ENCODE results near the gene DDIAS. TPM values are rescaled to one million over a fixed set of nuclear protein-coding genes. Genes with fewer than 3 reads are reported as not detected.

DDIAS gene
- total and polyA plus RNA-seq, 9 of the 15 experiments (the other 6 are each of a cell fraction or from before 2014, with no cell fraction given), result 9.4 to 27.2 (median 23.3) TPM

- TF ChIP-seq CTCFL (IDR thresholded peaks at IDR 0.05; ENCODE audit: borderline replicate concordance, insufficient read depth, low read depth, low read length, poor library complexity, severe bottlenecking), result no peak
- peak; percentile 90 for TF ChIP-seq E2F8 (IDR thresholded peaks at IDR 0.05; ENCODE audit: low read depth, partially characterized antibody)
- TF ChIP-seq CHD7 (IDR thresholded peaks at IDR 0.05; ENCODE audit: low read depth, low read length), result no peak
- TF ChIP-seq E2F4 (CRISPR knock-in tag; IDR thresholded peaks at IDR 0.05; ENCODE audit: low read depth), result peak; percentile 99
- peak; percentile 54; the same call in 1 of the 2 replicates for TF ChIP-seq CREB1 (IDR thresholded peaks at IDR 0.05)
- peak; percentile 71 for TF ChIP-seq CREB1 (CRISPR knock-in tag; IDR thresholded peaks at IDR 0.05)
- TF ChIP-seq RAD21 (CRISPR knock-in tag; conservative IDR thresholded peaks at IDR 0.05 in 1 of 2, IDR thresholded peaks at IDR 0.05 in 1 of 2), result no peak
- TF ChIP-seq PHF20 (IDR thresholded peaks at IDR 0.05; ENCODE audit: partially characterized antibody), result no peak
These were observed at the start of gene DDIAS (continued) for GRCh38 chr11:82901165-82901921.
